Measurements from ENCODE around the gene ZNF587.

The ZNF587 gene

GRCh38 chr19:57900311-57900710 is 50.7 kb downstream of the ZNF587 start:
- Histone ChIP-seq H3K27ac (no peak overlapping the region), H3K9me3 (ENCODE audit: low read depth, low read length) (no peaks in the 10 kb centered on the region), H3K36me3 (ENCODE audit: insufficient read depth, low read length) (no peaks in the 10 kb centered on the region), H3K9ac (ENCODE audit: insufficient read length) (no peak overlapping the region), H3K4me3 (no peak overlapping the region)
- no peak for DNase-seq (ENCODE audit: low read depth, low spot score)
- TF ChIP-seq EZH2 (IDR thresholded peaks at IDR 0.05) (no peak), POLR2AphosphoS5 (IDR thresholded peaks at IDR 0.05; ENCODE audit: borderline replicate concordance, low read depth, low read length) (no peak), FOXP2 (optimal IDR thresholded peaks at IDR 0.05; ENCODE audit: control extremely low read depth, extremely low read length, insufficient read depth) (no peak)

- Histone ChIP-seq H3K27ac (no peak overlapping the region), H3K36me3 (ENCODE audit: insufficient read depth, low read length) (peaks cover 13% of the 10 kb centered on the region; the same call in 1 of the 2 replicates), H3K4me3 (no peak overlapping the region), H3K9ac (ENCODE audit: insufficient read length) (no peak overlapping the region), H3K9me3 (ENCODE audit: low read depth, low read length) (0 out of 2 replicates have a peak, but pooled peaks cover 2% of the 10 kb centered on the region)
- DNase-seq (ENCODE audit: low read depth, low spot score), result no peak
- TF ChIP-seq POLR2AphosphoS5 (IDR thresholded peaks at IDR 0.05; ENCODE audit: borderline replicate concordance, low read depth, low read length) (no peak), FOXP2 (optimal IDR thresholded peaks at IDR 0.05; ENCODE audit: control extremely low read depth, extremely low read length, insufficient read depth) (no peak), EZH2 (IDR thresholded peaks at IDR 0.05) (no peak)
Measured at GRCh38 chr19:57903618-57904184, 54.0 kb downstream of the ZNF587 start.

- Histone ChIP-seq H3K9ac (ENCODE audit: insufficient read length) (no peak overlapping the region), H3K9me3 (ENCODE audit: low read depth, low read length) (0 out of 2 replicates have a peak, but pooled peaks cover 2% of the 10 kb centered on the region), H3K27ac (no peak overlapping the region), H3K4me3 (no peak overlapping the region), H3K36me3 (ENCODE audit: insufficient read depth, low read length) (peaks cover 19% of the 10 kb centered on the region; the same call in 1 of the 2 replicates)
- no peak for TF ChIP-seq POLR2AphosphoS5 (IDR thresholded peaks at IDR 0.05; ENCODE audit: borderline replicate concordance, low read depth, low read length)
- TF ChIP-seq EZH2 (IDR thresholded peaks at IDR 0.05), result no peak
- no peak for TF ChIP-seq FOXP2 (optimal IDR thresholded peaks at IDR 0.05; ENCODE audit: control extremely low read depth, extremely low read length, insufficient read depth)
- DNase-seq (ENCODE audit: low read depth, low spot score), result no peak
Measured at GRCh38 chr19:57905258-57905657, 55.6 kb downstream of the ZNF587 start.

GRCh38 chr19:57907394-57907793 is 57.7 kb downstream of the ZNF587 start:
- DNase-seq (ENCODE audit: low read depth, low spot score), result no peak
- Histone ChIP-seq H3K9me3 (ENCODE audit: low read depth, low read length) (0 out of 2 replicates have a peak, but pooled peaks cover 2% of the 10 kb centered on the region), H3K4me3 (no peak overlapping the region), H3K36me3 (ENCODE audit: insufficient read depth, low read length) (peaks cover 39% of the 10 kb centered on the region), H3K9ac (ENCODE audit: insufficient read length) (no peak overlapping the region), H3K27ac (no peak overlapping the region)
- no peak for TF ChIP-seq POLR2AphosphoS5 (IDR thresholded peaks at IDR 0.05; ENCODE audit: borderline replicate concordance, low read depth, low read length)
- TF ChIP-seq EZH2 (IDR thresholded peaks at IDR 0.05), result no peak
- no peak for TF ChIP-seq FOXP2 (optimal IDR thresholded peaks at IDR 0.05; ENCODE audit: control extremely low read depth, extremely low read length, insufficient read depth)

GRCh38 chr19:57914531-57914930 is 64.9 kb downstream of the ZNF587 start:
- H3K27ac ChIP-seq, result no peak overlapping the region
- no peak for TF ChIP-seq POLR2AphosphoS5 (IDR thresholded peaks at IDR 0.05; ENCODE audit: borderline replicate concordance, low read depth, low read length)
- TF ChIP-seq FOXP2 (optimal IDR thresholded peaks at IDR 0.05; ENCODE audit: control extremely low read depth, extremely low read length, insufficient read depth), result no peak
- no peak for TF ChIP-seq EZH2 (IDR thresholded peaks at IDR 0.05)
- H3K4me3 ChIP-seq, result no peak overlapping the region
- no peak for DNase-seq (ENCODE audit: low read depth, low spot score)
- peaks cover 33% of the 10 kb centered on the region for H3K36me3 ChIP-seq (ENCODE audit: insufficient read depth, low read length)
- H3K9me3 ChIP-seq (ENCODE audit: low read depth, low read length), result 0 out of 2 replicates have a peak, but pooled peaks cover 4% of the 10 kb centered on the region
- no peak overlapping the region for H3K9ac ChIP-seq (ENCODE audit: insufficient read length)
